GM21529 (cell line): ENCODE data around the gene CDC42.
"Not testable (repeated sequence)": the region's sequence is repeated elsewhere in the genome, so short reads cannot be mapped to it uniquely, and the experiment has no call there.

Source experiments
- ATAC-seq: cut with Tn5 transposase; IDR thresholded peaks from one replicate; pipeline ENCODE4 v1.9.1; 2021; ENCODE audit not compliant: unreplicated experiment

The CDC42 gene

GRCh38 chr1:22064751-22065402, 12.4 kb downstream of the CDC42 start:
- ATAC-seq, result no peak

GRCh38 chr1:22071511-22071910, 19.0 kb downstream of the CDC42 start:
- ATAC-seq, result no peak

- no peak for ATAC-seq
These were observed 22.3 kb downstream of the CDC42 start for GRCh38 chr1:22074803-22075202.

- ATAC-seq, result no peak
These were observed 23.2 kb downstream of the CDC42 start for GRCh38 chr1:22075718-22076117.

- no peak for ATAC-seq
These were observed 23.8 kb downstream of the CDC42 start for GRCh38 chr1:22076346-22076745.

- ATAC-seq, result no peak
These were observed 25.2 kb downstream of the CDC42 start for GRCh38 chr1:22077728-22078127.

- ATAC-seq, result no peak
These were observed 25.6 kb downstream of the CDC42 start for GRCh38 chr1:22078133-22078532.

GRCh38 chr1:22080191-22080590, 27.7 kb downstream of the CDC42 start:
- ATAC-seq, result no peak

GRCh38 chr1:22088331-22088730, 35.8 kb downstream of the CDC42 start:
- no peak for ATAC-seq

- ATAC-seq, result no peak
These were observed 36.6 kb downstream of the CDC42 start for GRCh38 chr1:22089134-22089571.

GRCh38 chr1:22089787-22090186, 37.3 kb downstream of the CDC42 start:
- ATAC-seq, result no peak

GRCh38 chr1:22090867-22091266, 38.4 kb downstream of the CDC42 start:
- no peak for ATAC-seq

GRCh38 chr1:22092026-22092768, 39.7 kb downstream of the CDC42 start:
- not testable (repeated sequence) for ATAC-seq

GRCh38 chr1:22093513-22093912, 41.0 kb downstream of the CDC42 start:
- no peak for ATAC-seq

GRCh38 chr1:22096036-22096435, 43.5 kb downstream of the CDC42 start:
- no peak for ATAC-seq

GRCh38 chr1:22096463-22096862, 44.0 kb downstream of the CDC42 start:
- no peak for ATAC-seq

- no peak for ATAC-seq
These were observed 46.2 kb downstream of the CDC42 start for GRCh38 chr1:22098752-22099151.

- ATAC-seq, result no peak
These were observed 47.7 kb downstream of the CDC42 start for GRCh38 chr1:22100168-22100567.

- no peak for ATAC-seq
These were observed 48.7 kb downstream of the CDC42 start for GRCh38 chr1:22101199-22101598.

- ATAC-seq, result no peak
These were observed 49.5 kb downstream of the CDC42 start for GRCh38 chr1:22101995-22102394.

GRCh38 chr1:22102746-22103145, 50.2 kb downstream of the CDC42 start:
- no peak for ATAC-seq

GRCh38 chr1:22104094-22104493, 51.6 kb downstream of the CDC42 start:
- ATAC-seq, result no peak
